Mesodermal cell (in vitro differentiated cells): ENCODE data around the gene TCEA3. TPM values are rescaled to one million over a fixed set of nuclear protein-coding genes. Genes with fewer than 3 reads are reported as not detected.

ENCODE experiments used
- H3K27ac ChIP-seq: 2 replicates; pipeline ENCODE4 v1.7.0; 2013; ENCODE audit warnings: mild to moderate bottlenecking, low read depth, low read length, moderate library complexity; ENCODE audit not compliant: severe bottlenecking
- H3K36me3 ChIP-seq: 2 replicates; pipeline ENCODE4 v1.7.1; 2013; ENCODE audit warnings: mild to moderate bottlenecking, low read length, moderate library complexity; ENCODE audit not compliant: control insufficient read depth, insufficient read depth
- H3K4me1 ChIP-seq: one replicate; pipeline ENCODE4 v1.7.1; 2013; ENCODE audit warnings: mild to moderate bottlenecking, low read length; ENCODE audit not compliant: insufficient read depth, control insufficient read depth, poor library complexity, severe bottlenecking
- H3K4me3 ChIP-seq: 2 replicates; pipeline ENCODE4 v1.7.0; 2013; ENCODE audit warnings: low read length, control low read depth, mild to moderate bottlenecking; ENCODE audit not compliant: insufficient read depth, poor library complexity, severe bottlenecking; ENCODE audit errors: extremely low read depth
- H3K9me3 ChIP-seq: 2 replicates; pipeline ENCODE4 v1.7.1; 2013; ENCODE audit warnings: mild to moderate bottlenecking, low read length, moderate library complexity; ENCODE audit not compliant: control insufficient read depth
- WGBS, 2 experiments: methylation state at CpG; one replicate each; pipeline ENCODE4 v1.1.5; 2013; ENCODE audit warnings: missing lambda C conversion rate in 2 of 2; ENCODE audit not compliant: insufficient coverage in 2 of 2; 5-methylcytosine and 5-hydroxymethylcytosine counted together
- polyA plus RNA-seq, 2 experiments: library from polyadenylated mRNA; stranded (reverse); fragments of 50-300 nt; gene quantifications; one replicate each; pipeline ENCODE4 v1.2.3, GENCODE V29; 2013

The TCEA3 gene
- 2.2 TPM for polyA plus RNA-seq (2013, experiment 1 of 2)
- 3.3 TPM for polyA plus RNA-seq (2013, experiment 2 of 2)

- Histone ChIP-seq H3K36me3 (peaks cover 35% of the 10 kb centered on the region), H3K9me3 (peaks cover 5% of the 10 kb centered on the region), H3K4me1 (peaks cover 10% of the 10 kb centered on the region), H3K27ac (no peak within 1 kb of the TSS), H3K4me3 (peak within 1 kb of the TSS; percentile 31)
- 5% methylated on average over 37 to 49 of the region's 84 CpGs for WGBS, 2 experiments
Measured at GRCh38 chr1:23424293-23425192, at the start of gene TCEA3. Gene TCEA3 (minus strand): TSS chr1:23424748. CDS start chr1:23424633, 115 bp downstream.

GRCh38 chr1:23473037-23473800 lies 48.7 kb upstream of the TCEA3 start:
- Histone ChIP-seq H3K4me3 (no peak overlapping the region), H3K9me3 (no peaks in the 10 kb centered on the region), H3K4me1 (peaks cover 8% of the 10 kb centered on the region), H3K36me3 (peaks cover 23% of the 10 kb centered on the region), H3K27ac (no peak overlapping the region)
- WGBS, 2 experiments = 95% methylated on average over 5 to 6 of the region's 6 CpGs

GRCh38 chr1:23472351-23473036 lies 47.9 kb upstream of the TCEA3 start:
- H3K4me1 ChIP-seq = peaks cover 8% of the 10 kb centered on the region
- H3K4me3 ChIP-seq = no peak overlapping the region
- H3K36me3 ChIP-seq = peaks cover 18% of the 10 kb centered on the region
- no peak overlapping the region for H3K27ac ChIP-seq
- no peaks in the 10 kb centered on the region for H3K9me3 ChIP-seq
- 83 to 86% methylated on average over 4 of the region's 5 CpGs for WGBS, 2 experiments

GRCh38 chr1:23471473-23472075 lies 47.0 kb upstream of the TCEA3 start:
- WGBS, 2 experiments = 90 to 93% methylated on average over 2 to 3 of the region's 4 CpGs
- Histone ChIP-seq H3K9me3 (no peaks in the 10 kb centered on the region), H3K36me3 (peaks cover 14% of the 10 kb centered on the region), H3K27ac (no peak overlapping the region), H3K4me3 (no peak overlapping the region), H3K4me1 (peaks cover 8% of the 10 kb centered on the region)

GRCh38 chr1:23470282-23471070 lies 45.9 kb upstream of the TCEA3 start:
- Histone ChIP-seq H3K27ac (no peak overlapping the region), H3K9me3 (no peaks in the 10 kb centered on the region), H3K4me3 (no peak overlapping the region), H3K4me1 (peaks cover 8% of the 10 kb centered on the region), H3K36me3 (peaks cover 13% of the 10 kb centered on the region)
- WGBS, 2 experiments = 91 to 96% methylated on average over 10 to 11 of the region's 12 CpGs

- Histone ChIP-seq H3K4me1 (peaks cover 8% of the 10 kb centered on the region), H3K27ac (no peak overlapping the region), H3K36me3 (peaks cover 4% of the 10 kb centered on the region), H3K4me3 (no peak overlapping the region), H3K9me3 (no peaks in the 10 kb centered on the region)
- WGBS, 2 experiments = 36 to 100% methylated on average over 1 to 2 of the region's 5 CpGs
Measured at GRCh38 chr1:23469372-23469982, 44.9 kb upstream of the TCEA3 start.

GRCh38 chr1:23466423-23466989 lies 42.0 kb upstream of the TCEA3 start:
- WGBS, 2 experiments = 100% methylated on average over 1 of the region's 3 CpGs; no CpG with 5 or more reads in 1 of the 2 experiments
- H3K9me3 ChIP-seq = no peaks in the 10 kb centered on the region
- H3K4me3 ChIP-seq = no peak overlapping the region
- peaks cover 6% of the 10 kb centered on the region for H3K4me1 ChIP-seq
- peaks cover 2% of the 10 kb centered on the region for H3K36me3 ChIP-seq
- H3K27ac ChIP-seq = no peak overlapping the region

- Histone ChIP-seq H3K4me3 (no peak overlapping the region), H3K27ac (no peak overlapping the region), H3K9me3 (no peaks in the 10 kb centered on the region), H3K4me1 (no peaks in the 10 kb centered on the region), H3K36me3 (peaks cover 13% of the 10 kb centered on the region)
- 93 to 100% methylated on average over 2 of the region's 3 CpGs for WGBS, 2 experiments
Measured at GRCh38 chr1:23463286-23463685, 38.7 kb upstream of the TCEA3 start.

- no peaks in the 10 kb centered on the region for H3K9me3 ChIP-seq
- H3K27ac ChIP-seq = no peak overlapping the region
- H3K4me1 ChIP-seq = no peaks in the 10 kb centered on the region
- H3K4me3 ChIP-seq = no peak overlapping the region
- H3K36me3 ChIP-seq = peaks cover 18% of the 10 kb centered on the region
- WGBS, 2 experiments = 100% methylated on average over 1 of the region's 2 CpGs
Measured at GRCh38 chr1:23462766-23463165, 38.2 kb upstream of the TCEA3 start.
